Lower leg skin (tissue), 3 donors: ENCODE data around the gene PDSS1.

Experiments used
- CTCF ChIP-seq, 3 donors: fragments of 450-650 bp; IDR thresholded peaks; one replicate each; pipeline ENCODE4 v1.5.1; 2016; ENCODE audit warnings: antibody characterized with exemption in 3 of 3, mild to moderate bottlenecking in 3 of 3, moderate library complexity in 2 of 3
- POLR2A ChIP-seq, 2 donors: fragments of 450-650 bp; IDR thresholded peaks; one replicate each; pipeline ENCODE4 v1.6.1; 2016 to 2017; ENCODE audit warnings: antibody characterized with exemption in 2 of 2, mild to moderate bottlenecking in 1 of 2, moderate library complexity in 1 of 2

GRCh38 chr10:26700884-26701630 lies 3.6 kb downstream of the PDSS1 start:
- TF ChIP-seq CTCF (IDR thresholded peaks at IDR 0.05) (no peak), POLR2A (IDR thresholded peaks at IDR 0.05) (no peak)
